GM19324 (cell line): ENCODE results near the gene LLPH.

Source experiments
- ATAC-seq: cut with Tn5 transposase; IDR thresholded peaks from one replicate; pipeline ENCODE4 v1.9.1; 2021; ENCODE audit warnings: mild to moderate bottlenecking, moderate library complexity; ENCODE audit not compliant: unreplicated experiment, low FRiP score

The LLPH gene

DNA sequence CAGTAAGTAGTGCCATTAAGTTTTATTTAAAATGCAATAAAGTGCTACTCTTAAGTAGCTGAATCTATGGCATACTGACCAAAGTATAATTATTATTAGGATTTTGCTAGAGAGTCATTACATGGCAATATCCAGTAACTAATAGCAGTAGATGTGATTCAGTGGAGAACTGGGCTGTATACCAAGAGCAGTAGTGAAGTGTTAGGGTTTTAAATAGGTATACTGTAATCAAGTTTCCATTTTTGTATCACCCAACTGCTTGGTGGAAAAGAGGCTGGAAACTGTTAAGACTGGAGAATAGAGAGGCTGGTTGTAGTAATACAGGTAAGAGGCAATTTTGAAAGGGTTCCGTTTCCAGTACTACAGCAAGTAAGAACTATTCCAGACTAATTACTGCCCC, 13.3 kb upstream of the LLPH start:
- no peak for ATAC-seq

DNA sequence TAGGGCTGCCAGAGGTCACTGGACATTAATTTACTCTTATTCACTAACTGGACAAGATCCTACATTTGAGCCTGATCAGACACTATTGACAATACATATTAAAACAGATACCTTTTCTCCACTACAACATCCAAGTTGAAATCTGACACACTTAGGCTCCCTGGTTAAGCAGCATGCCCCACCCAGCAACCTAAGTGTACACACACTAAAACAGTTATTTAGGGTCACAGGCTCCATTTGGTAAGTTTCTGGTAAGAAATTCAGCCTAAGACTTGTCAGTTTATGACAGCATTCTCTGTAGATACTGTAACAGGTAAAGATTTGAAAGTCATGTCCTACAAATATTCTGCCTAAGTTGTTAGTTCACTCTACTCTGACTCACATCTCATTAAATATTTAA, 12.3 kb upstream of the LLPH start:
- no peak for ATAC-seq

DNA sequence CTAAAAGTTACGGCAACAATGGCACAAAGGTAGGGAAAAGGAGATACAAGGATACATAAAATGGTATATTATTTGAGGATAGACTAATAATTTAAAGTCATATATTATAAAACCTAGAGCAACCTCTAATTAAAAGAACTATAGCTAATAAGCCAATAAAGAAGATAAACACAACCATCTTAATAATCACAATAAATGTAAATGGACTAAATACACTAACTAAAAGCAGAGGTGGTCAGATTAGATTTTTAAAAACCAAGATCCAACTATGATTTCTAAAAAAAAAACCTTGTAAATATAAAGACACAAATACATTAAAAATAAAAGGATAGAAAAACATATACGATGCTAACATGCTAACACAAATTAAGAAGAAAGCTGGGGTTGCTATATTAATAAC, 10.7 kb upstream of the LLPH start:
- no peak for ATAC-seq

DNA sequence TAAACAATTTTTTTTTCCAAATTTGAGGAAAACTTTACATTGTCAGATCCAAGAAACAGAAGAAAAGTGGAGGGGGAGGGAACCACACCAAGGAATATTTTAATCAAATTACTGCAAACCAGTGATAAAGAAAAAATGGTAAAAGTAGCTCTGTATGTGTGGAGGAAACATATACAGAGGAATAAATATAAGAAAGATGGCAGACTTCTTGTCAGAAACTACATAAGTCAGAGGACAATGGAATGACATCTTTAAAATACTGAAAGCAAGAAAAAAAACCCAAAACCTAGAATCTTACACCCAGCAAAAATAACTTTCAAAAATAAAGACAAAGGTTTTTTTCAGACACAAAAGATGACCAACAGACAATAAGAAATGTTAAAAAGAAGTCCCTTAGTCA, 10.2 kb upstream of the LLPH start:
- ATAC-seq = no peak

DNA sequence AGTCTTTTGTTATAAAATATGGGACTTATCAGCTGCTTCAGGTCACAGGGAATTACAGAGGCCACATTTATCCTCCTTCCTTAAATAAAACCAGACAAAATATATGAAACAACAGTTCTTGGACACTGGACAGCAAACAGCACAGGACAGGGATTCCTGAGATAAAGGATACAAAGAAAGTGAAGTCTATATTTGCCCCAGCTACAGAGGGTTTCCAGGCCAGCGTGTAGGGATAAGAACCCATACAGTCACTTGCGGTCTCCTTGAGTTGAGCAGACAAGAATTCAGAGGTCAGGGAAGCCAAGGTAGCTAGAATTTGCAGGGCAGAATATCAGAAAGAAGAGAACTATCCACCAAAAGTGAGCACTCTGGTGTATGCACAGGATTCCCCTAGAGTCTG, 8.8 kb upstream of the LLPH start:
- ATAC-seq = no peak

DNA sequence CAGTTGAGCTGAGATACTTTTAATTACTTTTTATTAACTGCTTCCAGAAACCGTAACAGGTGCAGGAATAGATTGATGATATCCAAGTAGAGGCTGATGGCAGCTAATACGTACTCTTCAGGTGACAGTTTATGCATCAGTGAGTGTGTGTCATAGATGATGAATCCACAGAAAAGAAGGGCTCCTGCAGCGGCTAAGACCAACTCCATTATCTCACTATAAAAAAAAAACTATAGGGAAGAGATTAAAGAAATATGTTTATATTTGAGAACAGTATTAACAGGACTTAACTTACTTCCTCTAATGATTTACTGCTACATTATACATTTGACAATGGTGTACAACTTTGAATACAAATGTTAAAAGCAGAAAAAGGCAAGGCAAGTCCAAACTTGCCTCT, 7.4 kb upstream of the LLPH start:
- ATAC-seq = no peak

DNA sequence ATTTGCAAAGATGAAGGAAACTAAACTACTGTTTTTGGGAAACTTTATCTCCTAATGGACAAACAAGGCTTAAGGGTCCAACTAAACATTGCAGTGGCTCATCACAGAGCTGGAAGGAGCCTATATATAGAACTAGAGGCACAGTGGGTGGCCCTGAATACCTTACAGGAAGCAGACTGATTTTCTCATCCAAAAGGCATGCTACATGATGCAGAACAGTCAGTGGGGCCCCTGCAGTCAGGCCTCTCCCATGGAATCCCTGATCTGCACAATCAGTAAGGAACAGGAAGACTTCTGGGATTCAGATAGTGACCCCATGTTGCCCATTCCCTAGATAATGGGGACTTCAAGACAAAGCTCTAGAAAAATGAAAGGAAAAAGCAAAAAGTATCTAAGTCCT, 1.9 kb upstream of the LLPH start:
- no peak for ATAC-seq

DNA sequence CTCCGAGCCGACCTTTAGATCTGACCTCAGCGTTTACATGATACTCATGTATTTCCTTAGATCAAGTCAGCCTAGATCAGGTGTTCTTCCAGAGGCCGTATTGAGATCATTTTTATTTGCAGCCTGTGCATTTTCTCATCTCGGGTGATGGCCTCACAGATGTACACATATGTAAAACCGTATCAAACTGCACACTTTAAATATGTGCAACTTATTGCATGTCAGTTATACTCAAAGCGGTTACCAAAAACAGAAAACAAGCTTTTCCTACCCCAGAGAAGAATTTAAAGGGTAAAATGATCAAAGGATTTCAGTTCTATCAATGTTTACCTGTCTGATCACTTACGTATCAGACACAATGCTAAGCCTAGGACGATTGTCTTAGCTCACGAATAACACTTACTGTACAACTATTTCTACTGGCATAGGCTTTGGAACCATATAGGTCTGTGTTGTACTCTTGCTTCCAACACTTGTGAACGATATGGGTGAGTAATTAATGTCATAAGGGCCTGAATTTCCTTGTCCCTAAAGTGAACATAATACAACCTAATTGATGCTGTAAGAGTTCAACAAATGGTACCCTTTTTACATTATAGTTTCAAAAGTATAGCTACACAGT, 628 bp upstream of the LLPH start:
- ATAC-seq = peak; percentile 12

DNA sequence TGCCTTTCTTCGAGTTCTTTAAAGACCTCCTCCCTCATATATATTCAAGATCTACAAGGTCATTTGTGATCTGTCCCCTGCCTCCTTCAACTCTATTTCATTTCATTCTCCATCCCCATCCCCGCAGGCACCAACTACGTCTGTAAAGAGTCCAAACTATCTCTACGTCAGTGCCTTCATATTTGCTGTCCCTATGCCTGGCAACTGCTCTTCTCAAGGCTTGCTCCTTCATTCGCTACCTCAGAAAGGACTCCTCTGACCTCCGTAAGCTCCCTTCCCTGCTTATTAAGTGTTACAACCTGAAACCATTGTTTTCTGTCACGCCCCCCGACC, 650 bp downstream of the LLPH start:
- ATAC-seq = no peak

DNA sequence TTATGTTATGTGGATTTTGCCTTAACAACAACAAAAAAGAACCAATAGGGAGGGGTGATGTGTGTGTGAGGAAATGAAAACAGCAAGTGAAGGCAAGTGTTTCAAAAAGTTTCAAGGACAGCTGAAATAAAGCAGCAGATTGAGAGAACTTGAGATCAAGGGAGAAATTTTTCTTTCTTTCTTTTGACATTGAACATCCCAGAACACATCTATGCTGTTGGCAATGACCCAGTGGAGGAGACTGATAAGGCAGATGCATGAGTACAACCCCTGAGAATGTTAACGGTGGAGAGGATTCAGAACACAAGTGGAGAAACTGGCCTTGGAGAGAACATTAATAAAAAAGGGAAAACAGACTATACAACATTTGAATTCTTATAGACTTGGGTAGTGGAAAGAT, 2.9 kb downstream of the LLPH start:
- ATAC-seq = no peak

DNA sequence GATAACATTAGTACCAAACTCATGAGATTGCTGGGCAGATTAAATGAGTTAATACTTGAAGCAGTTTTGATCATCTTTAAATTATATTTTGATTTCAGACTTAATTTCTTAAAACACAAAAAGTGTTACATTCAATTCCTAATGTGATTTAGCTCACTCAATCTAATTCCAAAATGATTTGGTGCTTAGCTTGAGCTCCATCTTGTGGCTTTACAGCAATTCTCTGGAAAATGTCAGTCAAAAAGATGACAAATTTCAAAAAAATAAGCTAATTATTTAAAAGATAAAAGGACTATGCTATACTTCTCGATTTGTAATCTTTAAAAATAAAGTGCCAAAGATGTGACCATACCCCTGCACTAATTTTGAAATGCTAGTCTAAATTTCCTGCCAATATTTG, 10.1 kb downstream of the LLPH start:
- no peak for ATAC-seq

DNA sequence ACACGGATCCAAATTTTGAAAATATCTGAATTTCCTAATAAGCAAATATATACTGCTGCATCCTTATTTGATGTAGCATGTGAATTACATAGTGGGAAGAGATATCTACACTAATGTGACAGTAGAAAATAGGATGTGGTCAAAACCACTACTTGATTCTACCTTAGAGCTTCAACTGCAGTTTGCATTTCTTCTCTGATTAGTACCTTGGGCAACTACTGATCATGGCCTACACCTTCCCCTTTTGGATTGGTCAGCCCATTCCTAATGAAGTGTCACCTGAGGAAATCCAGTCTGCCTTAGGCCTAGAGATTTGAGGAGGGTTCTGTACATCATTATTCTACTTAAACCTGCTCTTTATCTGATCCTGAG, 10.7 kb downstream of the LLPH start:
- ATAC-seq = no peak

DNA sequence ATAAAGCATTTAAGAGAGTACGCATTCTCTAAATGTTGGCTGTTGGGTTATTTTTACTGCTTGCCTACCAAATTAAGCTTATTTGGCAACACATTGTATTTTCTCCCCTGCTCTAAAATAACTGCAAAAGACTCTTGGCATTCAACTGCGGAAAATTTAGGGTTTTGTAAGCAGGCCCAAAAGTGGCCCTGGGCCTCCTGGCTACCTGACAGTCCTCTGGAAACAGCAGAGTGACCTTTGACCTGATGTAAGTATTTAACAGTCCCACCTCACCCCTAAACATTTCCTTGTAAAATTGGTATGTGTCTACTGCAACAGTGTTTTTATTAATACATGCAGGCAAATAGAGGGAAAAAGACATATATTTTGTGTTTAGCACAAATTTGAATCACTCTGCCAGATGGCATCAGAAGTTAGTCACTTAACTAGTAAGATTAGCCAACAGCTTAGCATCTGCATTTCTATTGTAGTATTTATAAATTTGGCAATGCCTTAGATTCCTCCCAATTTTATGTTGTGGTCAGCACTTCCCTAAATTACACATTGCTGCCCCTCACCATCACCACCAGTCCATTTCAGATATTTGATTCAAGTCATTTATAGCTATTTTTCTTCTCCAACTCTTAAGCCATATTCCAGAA, 11.2 kb downstream of the LLPH start:
- ATAC-seq = no peak

DNA sequence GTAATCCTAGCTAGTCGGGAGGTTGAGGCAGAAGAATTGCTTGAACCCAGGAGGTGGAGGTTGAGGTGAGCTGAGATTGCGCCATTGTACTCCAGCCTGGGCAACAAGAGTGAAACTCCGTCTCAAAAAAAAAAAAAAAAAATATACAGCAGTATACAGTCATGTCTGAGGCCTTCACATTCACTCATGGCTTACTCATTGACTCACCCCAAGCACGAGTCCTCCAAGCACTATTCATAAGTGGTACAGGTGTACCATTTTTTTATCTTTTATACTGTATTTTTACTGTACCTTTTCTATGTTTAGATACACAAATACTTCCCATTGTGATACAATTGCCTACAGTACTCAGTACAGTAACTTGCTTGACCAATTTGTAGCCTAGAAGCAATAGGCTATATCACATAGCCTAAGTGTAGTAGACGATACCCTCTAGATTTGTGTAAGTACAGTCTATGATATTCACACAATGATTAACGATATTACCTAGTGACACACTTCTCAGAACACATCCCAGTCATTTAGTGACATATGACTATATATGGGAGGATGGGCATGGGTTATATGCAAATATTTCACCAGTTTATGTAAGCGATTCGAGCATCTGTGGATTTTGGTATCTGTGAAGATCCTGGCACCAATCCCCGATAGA, 12.2 kb downstream of the LLPH start:
- no peak for ATAC-seq

DNA sequence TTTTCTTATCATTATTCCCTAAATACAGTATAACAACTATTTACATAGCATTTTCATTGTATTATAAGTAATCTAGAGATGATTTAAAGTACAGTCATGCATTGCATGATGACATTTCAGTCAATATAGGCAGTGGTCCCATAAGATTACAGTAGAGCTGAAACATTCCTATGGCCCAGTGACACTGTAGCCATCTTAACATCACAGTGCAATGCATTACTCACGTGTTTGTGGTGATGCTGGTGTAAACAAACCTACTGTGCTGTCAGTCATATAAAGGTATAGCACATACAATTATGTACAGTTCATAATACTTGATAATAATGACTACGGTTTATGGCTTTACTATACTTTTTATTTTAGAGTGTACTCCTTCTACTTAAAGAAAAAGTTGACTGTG, 13.3 kb downstream of the LLPH start:
- ATAC-seq = no peak

DNA sequence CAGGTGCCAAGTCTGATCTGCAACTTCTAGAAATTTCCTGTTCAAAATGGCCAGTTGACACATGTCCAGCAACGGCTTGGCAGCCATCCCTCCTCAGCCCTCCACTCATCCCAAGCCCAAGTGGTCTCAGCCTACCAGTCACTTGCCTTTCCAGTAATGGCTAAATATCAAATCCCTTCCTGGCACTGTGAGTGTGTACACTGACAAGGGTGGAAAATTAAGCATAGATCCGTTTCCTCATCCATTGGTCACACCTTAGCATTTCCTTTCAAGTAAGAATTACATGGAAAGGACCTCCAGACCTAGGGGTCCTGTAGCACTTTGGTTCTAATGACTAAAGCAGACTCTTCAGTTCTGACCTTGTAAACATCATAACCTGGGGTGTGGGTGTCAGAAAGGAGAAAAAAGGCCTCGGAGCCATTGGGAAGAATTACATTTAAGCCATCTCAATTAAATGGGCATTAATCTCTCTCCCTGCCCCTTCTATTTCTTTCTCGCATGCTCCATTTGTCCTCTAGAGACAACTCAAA, 15.4 kb downstream of the LLPH start:
- ATAC-seq = no peak

DNA sequence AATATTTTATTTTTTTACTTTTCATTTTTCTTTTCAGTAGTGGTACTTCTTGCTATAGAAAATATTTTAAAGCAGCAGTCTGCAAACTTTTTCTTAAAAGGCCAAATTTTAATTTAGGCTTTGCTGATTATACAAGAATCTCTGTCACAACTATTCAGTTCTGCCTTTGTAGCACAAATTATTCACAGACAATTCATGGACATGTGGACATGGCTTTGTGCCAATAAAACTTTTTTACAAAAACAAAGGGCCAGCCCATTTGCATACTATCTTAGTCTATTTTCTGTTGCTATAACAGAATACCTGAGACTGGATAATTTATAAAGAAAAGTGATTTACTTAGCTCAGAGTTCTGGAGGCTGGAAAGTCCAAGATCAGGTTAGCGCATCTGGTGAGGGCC, 17.1 kb downstream of the LLPH start:
- ATAC-seq = no peak

DNA sequence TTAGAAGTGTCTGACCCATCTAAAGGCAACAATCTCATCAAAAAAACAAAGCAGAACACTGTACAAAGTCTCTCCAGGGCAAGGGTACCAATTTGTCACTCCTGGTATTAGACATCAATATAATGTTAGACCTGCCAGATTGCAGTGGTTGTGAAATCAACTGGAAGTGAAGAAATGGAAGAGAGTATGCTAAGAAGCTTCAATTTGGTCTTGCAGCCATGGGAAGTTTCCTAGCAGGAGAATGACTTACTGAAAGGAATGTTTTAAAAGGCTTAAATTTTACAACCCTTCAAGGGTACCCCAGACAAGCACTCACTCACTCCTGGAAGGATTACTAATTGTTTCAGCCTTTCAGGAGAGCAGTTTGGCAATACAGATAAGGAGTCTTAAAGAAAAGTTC, 18.9 kb downstream of the LLPH start:
- ATAC-seq = no peak

DNA sequence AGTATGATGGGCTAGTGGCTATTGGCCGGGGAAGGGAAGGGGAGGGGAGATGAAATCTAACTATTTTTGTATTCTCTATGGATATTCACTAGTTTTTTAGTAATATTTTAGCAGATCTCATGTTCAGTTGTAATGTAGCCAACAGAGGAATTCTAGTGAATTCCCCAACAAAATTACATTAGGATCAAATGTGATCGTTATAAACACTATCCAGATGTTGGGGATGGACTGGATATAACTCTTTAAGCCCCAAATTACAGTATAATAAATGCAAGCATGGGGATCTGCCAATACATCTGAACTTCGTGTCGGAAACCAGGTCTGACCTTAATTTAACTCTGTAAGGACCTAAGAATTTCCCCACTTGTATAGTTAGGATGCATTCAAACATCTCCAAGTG, 21.5 kb downstream of the LLPH start:
- no peak for ATAC-seq

DNA sequence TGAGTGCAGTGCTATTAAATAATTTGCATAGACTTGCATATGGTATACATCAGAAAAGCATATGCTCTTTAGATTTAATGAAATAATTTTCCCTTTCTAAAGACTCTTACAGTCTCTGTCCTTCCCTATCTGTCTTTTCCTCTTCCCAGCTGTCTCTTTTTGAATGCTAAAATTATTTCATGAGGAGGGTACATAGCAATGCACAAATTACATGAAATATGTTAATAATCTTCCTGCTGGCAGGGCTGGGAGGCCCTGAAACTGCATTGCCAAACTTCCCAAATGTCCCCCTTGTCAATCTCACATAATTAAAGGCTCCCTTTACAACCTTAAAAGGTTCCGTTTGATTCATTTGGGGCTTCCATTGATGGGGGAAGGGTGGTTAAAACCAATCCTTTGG, 22.2 kb downstream of the LLPH start:
- no peak for ATAC-seq

DNA sequence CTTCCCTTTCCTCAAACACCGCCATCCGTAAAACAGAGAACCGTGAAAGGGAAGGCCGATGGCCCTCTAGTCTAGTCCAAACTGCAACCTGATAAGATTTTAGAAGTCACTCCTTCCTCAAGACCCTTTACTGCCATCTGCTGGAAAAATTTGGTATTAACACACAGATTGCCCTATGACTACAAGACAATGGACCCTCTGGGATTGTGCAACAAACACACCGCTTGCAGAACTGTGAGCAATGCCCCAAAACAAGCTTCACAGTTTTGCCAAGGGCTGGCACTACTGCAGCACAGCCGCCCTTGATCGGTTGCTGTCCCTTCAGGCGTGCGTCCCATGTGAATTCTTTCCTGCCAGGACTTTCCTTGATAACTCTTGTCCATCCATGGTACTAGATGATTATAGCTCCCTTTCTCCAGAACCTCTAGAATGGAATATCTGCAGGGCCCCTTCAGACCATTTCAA, 23.1 kb downstream of the LLPH start:
- peak; percentile 74 for ATAC-seq
